GM12878 (cell line): ENCODE data around the gene AKR1B1. TPM values are rescaled to one million over a fixed set of nuclear protein-coding genes. Genes with fewer than 3 reads are reported as not detected.
A peak's percentile ranks its signal among the peaks of the same experiment; 100 is the strongest.

Experiments
- ATAC-seq: fragments of 200-7000 bp; cut with Tn5 transposase; 3 replicates; pipeline ENCODE4 v1.9.1; 2020; ENCODE audit warnings: mild to moderate bottlenecking, moderate library complexity
- BruUV-seq: library from RNA; stranded (reverse); fragments of 400-500 nt; replicated peaks from 2 replicates; lab custom pipeline; 2021; lab: Mats Ljungman, UMichigan
- CTCF ChIA-PET: fragments of 300-600 bp; sonication (Branson Sonifier 250); formaldehyde crosslinking; extraction: SDS; loops from one replicate; lab custom pipeline; 2021; ENCODE audit warnings: inconsistent platforms; lab: Yijun Ruan, JAX
- POLR2A ChIA-PET: fragments of 350-600 bp; formaldehyde crosslinking; extraction: SDS; loops from one replicate; lab custom pipeline; 2021; ENCODE audit warnings: inconsistent platforms; lab: Charles Lee
- RAD21 ChIA-PET: fragments of 300-600 bp; sonication (Branson Sonifier 250); formaldehyde crosslinking; loops from one replicate; lab custom pipeline; 2023; ENCODE audit warnings: antibody characterized with exemption; ENCODE audit not compliant: unreplicated experiment; lab: Charles Lee
- SMC1A ChIA-PET: fragments of 300-600 bp; sonication (Branson Sonifier 250); formaldehyde crosslinking; loops from one replicate; lab custom pipeline; 2023; ENCODE audit not compliant: unreplicated experiment, uncharacterized antibody; lab: Charles Lee
- DNase-seq: peaks from one replicate; pipeline ENCODE4 v3.0.0-alpha.2; 2011; ENCODE audit warnings: low read depth, low spot score
- FAIRE-seq: peaks from 3 replicates; lab custom pipeline; 2011; peaks lifted over from hg19 to GRCh38; lab: Jason Lieb, UNC
- H2AFZ ChIP-seq: 2 replicates; pipeline ENCODE4 v1.6.0; 2011; ENCODE audit warnings: low read depth, low read length, control low read depth; ENCODE audit not compliant: control insufficient read depth
- H3K27ac ChIP-seq: 2 replicates; pipeline ENCODE4 v1.5.1; 2011; ENCODE audit warnings: control low read depth; ENCODE audit not compliant: control insufficient read depth, insufficient read depth
- H3K27me3 ChIP-seq, 2 experiments: replicated peaks in 1 of 2; 2 replicates each; pipeline versions ENCODE4 v1.6.0 to v1.6.1; 2011; ENCODE audit warnings: low read length in 1 of 2; ENCODE audit not compliant: control insufficient read depth in 2 of 2, insufficient read depth in 2 of 2
- H3K36me3 ChIP-seq, 2 experiments: 2 replicates each; pipeline ENCODE4 v1.5.1; 2011; ENCODE audit warnings: low read length in 1 of 2; ENCODE audit not compliant: control insufficient read depth in 2 of 2, insufficient read depth in 2 of 2
- H3K4me1 ChIP-seq: 2 replicates; pipeline ENCODE4 v1.6.1; 2011; ENCODE audit warnings: mild to moderate bottlenecking, low read length, moderate library complexity, mixed read lengths; ENCODE audit not compliant: control insufficient read depth, insufficient read depth
- H3K4me2 ChIP-seq: 2 replicates; pipeline ENCODE4 v1.6.0; 2011; ENCODE audit warnings: control low read depth; ENCODE audit not compliant: control insufficient read depth, insufficient read depth
- H3K4me3 ChIP-seq: fragments of 200-600 bp; sonication (generic); 2 replicates; pipeline ENCODE4 v1.5.1; 2016
- H3K79me2 ChIP-seq: 2 replicates; pipeline ENCODE4 v1.6.0; 2011; ENCODE audit warnings: low read length; ENCODE audit not compliant: control insufficient read depth, insufficient read depth
- H3K9ac ChIP-seq: 2 replicates; pipeline ENCODE4 v1.8.0; 2011; ENCODE audit warnings: low read length, control low read depth, mixed read lengths; ENCODE audit not compliant: control insufficient read depth, insufficient read depth
- H3K9me3 ChIP-seq: replicated peaks from 3 replicates; pipeline ENCODE4 v1.5.1; 2011; ENCODE audit warnings: mild to moderate bottlenecking, low read length; ENCODE audit not compliant: control insufficient read depth, insufficient read depth
- H4K20me1 ChIP-seq: 2 replicates; pipeline ENCODE4 v1.6.0; 2011; ENCODE audit not compliant: control insufficient read depth, insufficient read depth
- CHD1 ChIP-seq: IDR thresholded peaks from 2 replicates; pipeline ENCODE4 v1.6.1; 2012; ENCODE audit warnings: low read depth, low read length, improper control_type of control experiment
- CREM ChIP-seq: IDR thresholded peaks from 2 replicates; pipeline ENCODE4 v1.6.1; 2014; ENCODE audit warnings: antibody characterized with exemption, low read depth
- CTCF ChIP-seq, 3 experiments: IDR thresholded peaks in 2 of 3; conservative IDR thresholded peaks in 1 of 3; 2 replicates each; pipeline ENCODE4 v1.5.1; 2011; ENCODE audit warnings: low read depth in 3 of 3, low read length in 3 of 3, mild to moderate bottlenecking in 3 of 3, control low read depth in 2 of 3, moderate library complexity in 2 of 3, inconsistent platforms in 1 of 3, mixed read lengths in 1 of 3; ENCODE audit not compliant: control insufficient read depth in 2 of 3, insufficient read depth in 1 of 3; ENCODE audit errors: extremely low read depth in 1 of 3
- LARP7 ChIP-seq: fragments of 450-650 bp; IDR thresholded peaks from 2 replicates; pipeline ENCODE4 v1.6.1; 2017; ENCODE audit warnings: mild to moderate bottlenecking
- NFYB ChIP-seq: IDR thresholded peaks from 2 replicates; pipeline ENCODE4 v1.6.1; 2011; ENCODE audit warnings: low read depth, mild to moderate bottlenecking, low read length, improper control_type of control experiment, moderate library complexity; ENCODE audit not compliant: insufficient read depth
- PRDM15 ChIP-seq: fragments of 450-650 bp; formaldehyde crosslinking; IDR thresholded peaks from 2 replicates; pipeline ENCODE4 v1.4.0; 2020; ENCODE audit warnings: mild to moderate bottlenecking, moderate library complexity
- TARDBP ChIP-seq: IDR thresholded peaks from 2 replicates; pipeline ENCODE4 v1.6.1; 2016; ENCODE audit warnings: borderline replicate concordance
- WRNIP1 ChIP-seq: IDR thresholded peaks from 2 replicates; pipeline ENCODE4 v1.6.1; 2011; ENCODE audit warnings: low read depth, low read length, improper control_type of control experiment, borderline replicate concordance
- WGBS: methylation state at CpG from one replicate; pipeline ENCODE4 v1.1.6; 2016; ENCODE audit warnings: low lambda C conversion rate; ENCODE audit not compliant: insufficient replicate concordance, insufficient coverage; ENCODE audit errors: missing lambda C conversion rate; 5-methylcytosine and 5-hydroxymethylcytosine counted together
- in situ Hi-C: fragments of 300-500 bp; cut with MboI; formaldehyde crosslinking; loops from 9 replicates; pipeline ENCODE4 v1.14.3; 2018; ENCODE audit warnings: mixed read lengths
- intact Hi-C: fragments of 100-400 bp; cut with micrococcal nuclease; formaldehyde crosslinking; loops from one replicate; pipeline ENCODE4 v1.14.2; 2022; ENCODE audit not compliant: unreplicated experiment
- polyA plus RNA-seq, 11 experiments: library from polyadenylated mRNA; depleted of rRNA in 4 of 11; unstranded in 6 of 11; stranded (reverse) in 5 of 11; fragments of >200 nt; fragmentation: Nextera tagmentation in 4 of 11; fragmentation: Illumina TruSeq in 1 of 11; extraction: Ambion mirVana in 4 of 11; extraction: Trizol in 1 of 11; gene quantifications; 1 replicate in 1 of 11; 2 replicates in 10 of 11; pipeline versions ENCODE4 v1.2.1 to v1.2.3, GENCODE V29; 2011 to 2016; ENCODE audit warnings: inconsistent platforms in 2 of 11, missing spikeins in 2 of 11, low read depth in 1 of 11
- total RNA-seq, 4 experiments: library from RNA; depleted of rRNA in 3 of 4; stranded (reverse); fragments of >200 nt in 3 of 4; fragmentation: Illumina TruSeq in 1 of 4; extraction: Trizol in 1 of 4; gene quantifications; 2 replicates each; pipeline versions ENCODE4 v1.2.1 to v1.2.3, GENCODE V29; 2013 to 2021

AKR1B1 gene
- total and polyA plus RNA-seq, 10 of the 15 experiments (the other 5 are each of a cell fraction or from before 2014, with no cell fraction given), result 40.4 to 252 (median 156) TPM

- H3K27me3 ChIP-seq, result no peaks in the 10 kb centered on the region
- intact Hi-C loops, result no loop called here
- SMC1A ChIA-PET, result no interaction called here
- no TSS peak for BruUV-seq
- H3K36me3 ChIP-seq, result no peaks in the 10 kb centered on the region
- CTCF ChIA-PET, result interaction anchor here (1.4 to 1.5 kb wide), 4 partner anchors 11 to 20 kb away, joined by 3 to 6 read pairs (median 4); partner anchors contain the start of gene AKR1B1
- DNase-seq, result no peak
- no peak overlapping the region for H3K4me3 ChIP-seq
- no peaks in the 10 kb centered on the region for H3K79me2 ChIP-seq
- H3K4me2 ChIP-seq, result no peak overlapping the region
- no peaks in the 10 kb centered on the region for H3K9me3 ChIP-seq
- H4K20me1 ChIP-seq, result no peaks in the 10 kb centered on the region
- in situ Hi-C loops, result no loop called here
- H3K27ac ChIP-seq, result no peak overlapping the region
- ATAC-seq, result no peak
- H2AFZ ChIP-seq, result no peak overlapping the region
- peak in 1 of 3 experiments; percentile 11; a peak in 1 of 6 replicates for TF ChIP-seq CTCF (IDR thresholded peaks at IDR 0.05 in 2 of 3, conservative IDR thresholded peaks at IDR 0.05 in 1 of 3; ENCODE audit: control insufficient read depth in 2 of 3, extremely low read depth in 1 of 3, insufficient read depth in 1 of 3, low read depth in 3 of 3, low read length in 3 of 3)
- no peak for TF ChIP-seq WRNIP1
- no peak for TF ChIP-seq TARDBP
- TF ChIP-seq NFYB, result no peak
- no peak overlapping the region for H3K9ac ChIP-seq
- no peaks in the 10 kb centered on the region for H3K4me1 ChIP-seq
- no peak for FAIRE-seq
- 2% methylated on average over 2 of the region's 2 CpGs for WGBS
- POLR2A ChIA-PET, result no interaction called here
- RAD21 ChIA-PET, result interaction anchor here (2.3 kb wide), 1 partner anchor 46 kb away, joined by 10 read pairs; no protein-coding TSS in a partner anchor
Measured at GRCh38 chr7:134478707-134479106, 19.8 kb upstream of the AKR1B1 start.

GRCh38 chr7:134477954-134478353 lies 19.1 kb upstream of the AKR1B1 start:
- Histone ChIP-seq H3K79me2 (no peaks in the 10 kb centered on the region), H3K36me3 (no peaks in the 10 kb centered on the region), H3K9me3 (no peaks in the 10 kb centered on the region), H3K9ac (no peak overlapping the region), H3K27me3 (no peaks in the 10 kb centered on the region), H3K27ac (no peak overlapping the region), H3K4me3 (no peak overlapping the region), H3K4me1 (no peaks in the 10 kb centered on the region), H2AFZ (no peak overlapping the region), H3K4me2 (no peak overlapping the region), H4K20me1 (no peaks in the 10 kb centered on the region)
- CTCF ChIA-PET, result interaction anchor here (0.9 to 1.5 kb wide), 4 partner anchors 16 to 45 kb away, joined by 3 to 14 read pairs (median 5); partner anchors contain the start of gene AKR1B1
- in situ Hi-C loops (no loop called here), intact Hi-C loops (no loop called here)
- DNase-seq (no peak), ATAC-seq (no peak), FAIRE-seq (no peak)
- SMC1A ChIA-PET, result interaction anchor here (1.1 kb wide), 1 partner anchor 45 kb away, joined by 3 read pairs; no protein-coding TSS in a partner anchor
- no TSS peak for BruUV-seq
- POLR2A ChIA-PET, result no interaction called here
- WGBS, result 5% methylated on average over 2 of the region's 2 CpGs
- RAD21 ChIA-PET, result interaction anchor here (2.3 kb wide), 1 partner anchor 45 kb away, joined by 10 read pairs; no protein-coding TSS in a partner anchor
- TF ChIP-seq PRDM15 (no peak), CHD1 (no peak), CREM (no peak), LARP7 (no peak)
